Stimulated activated effector memory CD8-positive, alpha-beta T cell treated with anti-CD3 and anti-CD28 coated beads, Interleukin-12 subunit alpha, Interleukin-12 subunit beta, amount 100 ng/mL, for 72 hours (primary cell): ENCODE results near the gene TJP1.
"Not testable (repeated sequence)": the region's sequence is repeated elsewhere in the genome, so short reads cannot be mapped to it uniquely, and the experiment has no call there.

ENCODE experiments used
- ATAC-seq: fragments of 150-1000 bp; cut with Tn5 transposase; 2 replicates; pipeline ENCODE4 v1.10.0; 2021
- DNase-seq, 2 donors: peaks; one replicate each; pipeline ENCODE4 v3.0.0; 2021 to 2022; ENCODE audit warnings: low spot score in 2 of 2
- H3K27ac Mint-ChIP-seq: one replicate; pipeline ENCODE4 v1.8.0; 2022; ENCODE audit warnings: mild to moderate bottlenecking, mixed read lengths
- H3K36me3 Mint-ChIP-seq: one replicate; pipeline ENCODE4 v1.8.0; 2022; ENCODE audit warnings: mild to moderate bottlenecking, mixed read lengths
- H3K4me1 Mint-ChIP-seq: one replicate; pipeline ENCODE4 v1.8.0; 2022; ENCODE audit warnings: mixed read lengths
- H3K4me3 Mint-ChIP-seq: one replicate; pipeline ENCODE4 v1.8.0; 2022; ENCODE audit warnings: mild to moderate bottlenecking, mixed read lengths
- H3K9me3 Mint-ChIP-seq: one replicate; pipeline ENCODE4 v1.8.0; 2022; ENCODE audit warnings: mixed read lengths

TJP1 gene

GRCh38 chr15:29792426-29793159 is 29.7 kb downstream of the TJP1 start:
- no peak for ATAC-seq
- Mint-ChIP-seq H3K4me3 (no peak overlapping the region), H3K27ac (no peak overlapping the region)

GRCh38 chr15:29790607-29791006 is 31.7 kb downstream of the TJP1 start:
- DNase-seq, result no peak
- Mint-ChIP-seq H3K4me1 (no peaks in the 10 kb centered on the region), H3K4me3 (no peak overlapping the region), H3K36me3 (no peaks in the 10 kb centered on the region), H3K27ac (no peak overlapping the region), H3K9me3 (peaks cover 10% of the 10 kb centered on the region)
- ATAC-seq, result no peak

More at GRCh38 chr15:29792426-29793159, 29.7 kb downstream of the TJP1 start:
- Mint-ChIP-seq H3K4me1 (no peaks in the 10 kb centered on the region), H3K36me3 (no peaks in the 10 kb centered on the region), H3K9me3 (peaks cover 10% of the 10 kb centered on the region)
- DNase-seq, result no peak

GRCh38 chr15:29789871-29790270 is 32.4 kb downstream of the TJP1 start:
- Mint-ChIP-seq H3K27ac (no peak overlapping the region), H3K4me1 (no peaks in the 10 kb centered on the region), H3K4me3 (no peak overlapping the region), H3K9me3 (peaks cover 10% of the 10 kb centered on the region), H3K36me3 (no peaks in the 10 kb centered on the region)
- ATAC-seq, result no peak
- no peak for DNase-seq

GRCh38 chr15:29788433-29789034 is 33.7 kb downstream of the TJP1 start:
- H3K9me3 Mint-ChIP-seq, result peaks cover 8% of the 10 kb centered on the region
- H3K4me3 Mint-ChIP-seq, result no peak overlapping the region
- no peaks in the 10 kb centered on the region for H3K4me1 Mint-ChIP-seq
- no peaks in the 10 kb centered on the region for H3K36me3 Mint-ChIP-seq
- no peak overlapping the region for H3K27ac Mint-ChIP-seq
- ATAC-seq (no peak), DNase-seq (no peak)

GRCh38 chr15:29787767-29788166 is 34.5 kb downstream of the TJP1 start:
- Mint-ChIP-seq H3K27ac (no peak overlapping the region), H3K36me3 (no peaks in the 10 kb centered on the region), H3K9me3 (peaks cover 5% of the 10 kb centered on the region), H3K4me1 (no peaks in the 10 kb centered on the region), H3K4me3 (no peak overlapping the region)
- DNase-seq (no peak), ATAC-seq (no peak)

GRCh38 chr15:29785642-29786041 is 36.6 kb downstream of the TJP1 start:
- no peaks in the 10 kb centered on the region for H3K36me3 Mint-ChIP-seq
- ATAC-seq (no peak), DNase-seq (no peak)
- no peak overlapping the region for H3K4me3 Mint-ChIP-seq
- no peaks in the 10 kb centered on the region for H3K4me1 Mint-ChIP-seq
- no peak overlapping the region for H3K27ac Mint-ChIP-seq
- H3K9me3 Mint-ChIP-seq, result peaks cover 6% of the 10 kb centered on the region

- Mint-ChIP-seq H3K9me3 (peaks cover 4% of the 10 kb centered on the region), H3K27ac (no peak overlapping the region), H3K4me3 (no peak overlapping the region), H3K36me3 (no peaks in the 10 kb centered on the region), H3K4me1 (no peaks in the 10 kb centered on the region)
- DNase-seq (no peak), ATAC-seq (no peak)
These were observed 37.1 kb downstream of the TJP1 start for GRCh38 chr15:29785136-29785535.

- H3K9me3 Mint-ChIP-seq, result peaks cover 4% of the 10 kb centered on the region
- ATAC-seq (no peak), DNase-seq (no peak)
- no peaks in the 10 kb centered on the region for H3K36me3 Mint-ChIP-seq
- no peak overlapping the region for H3K27ac Mint-ChIP-seq
- no peaks in the 10 kb centered on the region for H3K4me1 Mint-ChIP-seq
- no peak overlapping the region for H3K4me3 Mint-ChIP-seq
These were observed 37.9 kb downstream of the TJP1 start for GRCh38 chr15:29784413-29784812.

GRCh38 chr15:29782816-29783215 is 39.5 kb downstream of the TJP1 start:
- not testable (repeated sequence) for H3K27ac Mint-ChIP-seq, DNase-seq, ATAC-seq, H3K9me3 Mint-ChIP-seq, H3K36me3 Mint-ChIP-seq, H3K4me1 Mint-ChIP-seq, H3K4me3 Mint-ChIP-seq

GRCh38 chr15:29778382-29778781 is 43.9 kb downstream of the TJP1 start:
- no peak overlapping the region for H3K4me3 Mint-ChIP-seq
- H3K36me3 Mint-ChIP-seq, result no peaks in the 10 kb centered on the region
- H3K4me1 Mint-ChIP-seq, result no peaks in the 10 kb centered on the region
- DNase-seq (no peak), ATAC-seq (no peak)
- peaks cover 4% of the 10 kb centered on the region for H3K9me3 Mint-ChIP-seq
- no peak overlapping the region for H3K27ac Mint-ChIP-seq

GRCh38 chr15:29776859-29777258 is 45.4 kb downstream of the TJP1 start:
- no peak overlapping the region for H3K27ac Mint-ChIP-seq

GRCh38 chr15:29774900-29775299 is 47.4 kb downstream of the TJP1 start:
- Mint-ChIP-seq H3K4me1 (no peaks in the 10 kb centered on the region), H3K9me3 (no peaks in the 10 kb centered on the region), H3K4me3 (no peak overlapping the region), H3K27ac (no peak overlapping the region), H3K36me3 (no peaks in the 10 kb centered on the region)
- DNase-seq (no peak), ATAC-seq (no peak)

More at GRCh38 chr15:29776859-29777258, 45.4 kb downstream of the TJP1 start:
- H3K9me3 Mint-ChIP-seq, result peaks cover 4% of the 10 kb centered on the region
- DNase-seq (no peak), ATAC-seq (no peak)
- no peaks in the 10 kb centered on the region for H3K4me1 Mint-ChIP-seq
- no peak overlapping the region for H3K4me3 Mint-ChIP-seq
- no peaks in the 10 kb centered on the region for H3K36me3 Mint-ChIP-seq

GRCh38 chr15:29773816-29774215 is 48.5 kb downstream of the TJP1 start:
- H3K27ac Mint-ChIP-seq, result no peak overlapping the region
- H3K36me3 Mint-ChIP-seq, result no peaks in the 10 kb centered on the region

GRCh38 chr15:29773000-29773399 is 49.3 kb downstream of the TJP1 start:
- Mint-ChIP-seq H3K4me1 (no peaks in the 10 kb centered on the region), H3K4me3 (no peak overlapping the region), H3K27ac (no peak overlapping the region), H3K36me3 (no peaks in the 10 kb centered on the region), H3K9me3 (no peaks in the 10 kb centered on the region)
- DNase-seq, result no peak
- ATAC-seq, result no peak

More at GRCh38 chr15:29773816-29774215, 48.5 kb downstream of the TJP1 start:
- H3K9me3 Mint-ChIP-seq, result no peaks in the 10 kb centered on the region
- H3K4me1 Mint-ChIP-seq, result no peaks in the 10 kb centered on the region
- no peak for ATAC-seq
- H3K4me3 Mint-ChIP-seq, result no peak overlapping the region
- DNase-seq, result no peak

GRCh38 chr15:29770796-29771195 is 51.5 kb downstream of the TJP1 start:
- Mint-ChIP-seq H3K4me3 (no peak overlapping the region), H3K4me1 (no peaks in the 10 kb centered on the region), H3K36me3 (no peaks in the 10 kb centered on the region), H3K27ac (no peak overlapping the region), H3K9me3 (peaks cover 4% of the 10 kb centered on the region)
- ATAC-seq, result no peak
- DNase-seq, result no peak

- peaks cover 4% of the 10 kb centered on the region for H3K9me3 Mint-ChIP-seq
These were observed 56.3 kb downstream of the TJP1 start for GRCh38 chr15:29765898-29766527.

More at GRCh38 chr15:29765898-29766527, 56.3 kb downstream of the TJP1 start:
- DNase-seq (no peak), ATAC-seq (no peak)
- no peaks in the 10 kb centered on the region for H3K36me3 Mint-ChIP-seq
- H3K27ac Mint-ChIP-seq, result no peak overlapping the region
- no peaks in the 10 kb centered on the region for H3K4me1 Mint-ChIP-seq
- no peak overlapping the region for H3K4me3 Mint-ChIP-seq
